Stimulated activated CD4-positive, alpha-beta T cell treated with anti-CD3 and anti-CD28 coated beads, Interleukin-1b, Interleukin-23, amount 100 ng/mL, for 4 hours (primary cell): ENCODE data around the gene BRD1.
"Not testable (repeated sequence)": the region's sequence is repeated elsewhere in the genome, so short reads cannot be mapped to it uniquely, and the experiment has no call there.

Source experiments
- DNase-seq, 2 donors: peaks; one replicate each; pipeline ENCODE4 v3.0.0-alpha.2; 2020; ENCODE audit warnings: low read depth in 2 of 2

Gene BRD1

DNA sequence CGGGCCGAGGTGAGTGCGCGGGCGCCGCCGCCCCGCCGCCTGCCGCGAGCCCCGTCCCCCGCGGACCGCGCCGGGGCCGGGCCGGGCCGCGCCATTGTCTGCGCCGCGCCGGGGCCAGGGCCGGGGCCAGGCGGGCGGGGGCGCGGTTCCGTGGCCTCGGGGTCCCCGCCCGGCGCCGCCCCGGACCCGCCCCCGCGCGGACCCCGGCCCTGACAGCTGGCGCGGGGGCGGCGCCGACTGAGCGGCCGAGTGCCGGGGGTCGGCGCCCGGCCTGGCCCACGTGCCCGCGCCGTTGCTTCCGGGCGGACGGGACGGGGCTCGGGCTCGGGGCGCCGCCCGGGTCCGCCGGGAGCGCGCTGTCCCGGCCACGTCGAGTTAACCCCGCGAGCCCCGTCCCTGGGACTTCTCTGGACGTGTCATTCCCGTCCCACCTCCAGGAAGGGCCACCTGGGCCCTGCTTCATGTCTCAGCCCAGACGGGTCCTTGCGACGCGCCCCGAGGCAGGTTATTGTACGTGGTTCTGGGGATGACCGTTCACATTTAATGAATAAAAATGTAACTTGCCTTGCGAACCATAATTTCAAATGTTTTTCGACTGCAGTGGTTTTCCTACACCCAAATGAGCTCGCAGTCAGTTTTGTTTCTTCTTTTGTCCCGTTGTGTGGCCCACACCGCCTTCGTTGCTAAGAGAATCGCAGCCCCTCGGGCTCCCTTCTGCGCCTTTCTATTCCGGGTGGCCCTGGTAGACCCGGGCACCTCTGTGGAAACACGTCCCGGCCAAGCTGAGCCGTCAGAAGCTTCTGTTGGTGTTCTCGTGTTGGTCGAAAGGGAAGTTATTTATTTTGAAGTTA is 26.5 kb upstream of the BRD1 start:
- DNase-seq = no peak

DNA sequence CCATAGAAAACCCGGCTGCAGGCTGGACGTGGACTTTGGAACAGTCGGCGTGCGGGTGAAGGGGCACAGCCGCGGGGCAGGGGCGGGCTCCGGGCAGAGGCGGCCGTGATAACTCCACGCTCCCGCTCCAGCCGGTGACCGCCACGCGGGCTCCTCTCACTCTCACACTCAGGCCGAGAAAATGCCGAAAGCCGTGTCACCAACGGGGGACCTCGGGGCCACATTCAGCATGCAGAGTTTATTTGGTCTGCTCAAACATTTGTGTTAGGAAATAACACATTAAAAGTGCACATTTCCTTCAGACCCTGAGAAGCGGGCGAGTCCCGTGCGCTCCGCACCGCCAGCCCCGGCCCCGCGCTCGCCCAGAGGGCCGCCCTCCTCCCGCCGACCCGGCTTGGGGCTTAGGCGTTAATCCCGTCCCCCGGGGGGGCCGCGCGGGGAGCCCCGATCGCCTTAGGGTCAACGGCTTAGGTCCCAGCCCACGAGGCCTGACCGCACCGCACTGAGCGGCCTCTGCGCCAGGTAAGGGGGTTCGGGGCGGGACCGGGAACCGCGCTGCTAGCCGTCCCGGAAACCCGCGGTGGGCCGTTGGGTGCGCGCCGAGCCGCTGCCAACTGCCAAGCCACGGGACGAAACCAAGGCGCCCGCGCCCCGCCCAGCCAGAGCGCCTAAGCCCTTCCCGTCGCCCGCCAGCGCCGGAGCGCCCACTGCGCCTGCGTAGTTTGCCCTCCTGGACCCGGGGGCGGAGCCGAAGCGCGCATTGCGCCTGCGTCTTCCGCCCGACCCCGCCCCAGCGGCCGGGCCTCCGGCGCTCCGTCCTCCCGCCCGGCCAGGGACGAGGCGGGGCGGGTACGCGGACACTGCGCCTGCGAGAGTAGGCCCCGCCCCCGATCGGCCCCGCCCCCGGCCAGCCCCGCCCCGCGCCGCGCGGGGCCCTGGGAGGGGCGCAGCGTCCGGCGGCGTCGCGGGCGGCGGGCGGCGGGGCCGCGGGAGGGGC is 25.5 kb upstream of the BRD1 start, which contains the start of gene ZBED4:
Gene ZBED4, plus strand, starts transcription at position 947 of the 997 bp plus-strand sequence. CDS start 29,819 bp downstream, outside the sequence.
- DNase-seq = peak; percentile 98 to 99

DNA sequence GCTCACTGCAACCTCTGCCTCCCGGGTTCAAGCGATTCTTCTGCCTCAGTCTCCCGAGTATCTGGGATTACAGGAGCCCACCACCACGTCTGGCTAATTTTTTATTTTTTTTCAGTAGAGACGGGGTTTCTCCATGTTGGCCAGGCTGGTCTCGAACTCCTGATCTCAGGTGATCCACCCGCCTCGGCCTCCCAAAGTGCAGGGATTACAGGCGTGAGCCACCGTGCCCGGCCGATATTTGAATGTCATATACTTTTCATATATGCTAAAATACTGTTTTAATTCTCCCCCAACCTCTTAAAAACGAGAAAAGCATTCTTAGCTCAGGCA is 24.9 kb upstream of the BRD1 start:
- DNase-seq = not testable (repeated sequence)

DNA sequence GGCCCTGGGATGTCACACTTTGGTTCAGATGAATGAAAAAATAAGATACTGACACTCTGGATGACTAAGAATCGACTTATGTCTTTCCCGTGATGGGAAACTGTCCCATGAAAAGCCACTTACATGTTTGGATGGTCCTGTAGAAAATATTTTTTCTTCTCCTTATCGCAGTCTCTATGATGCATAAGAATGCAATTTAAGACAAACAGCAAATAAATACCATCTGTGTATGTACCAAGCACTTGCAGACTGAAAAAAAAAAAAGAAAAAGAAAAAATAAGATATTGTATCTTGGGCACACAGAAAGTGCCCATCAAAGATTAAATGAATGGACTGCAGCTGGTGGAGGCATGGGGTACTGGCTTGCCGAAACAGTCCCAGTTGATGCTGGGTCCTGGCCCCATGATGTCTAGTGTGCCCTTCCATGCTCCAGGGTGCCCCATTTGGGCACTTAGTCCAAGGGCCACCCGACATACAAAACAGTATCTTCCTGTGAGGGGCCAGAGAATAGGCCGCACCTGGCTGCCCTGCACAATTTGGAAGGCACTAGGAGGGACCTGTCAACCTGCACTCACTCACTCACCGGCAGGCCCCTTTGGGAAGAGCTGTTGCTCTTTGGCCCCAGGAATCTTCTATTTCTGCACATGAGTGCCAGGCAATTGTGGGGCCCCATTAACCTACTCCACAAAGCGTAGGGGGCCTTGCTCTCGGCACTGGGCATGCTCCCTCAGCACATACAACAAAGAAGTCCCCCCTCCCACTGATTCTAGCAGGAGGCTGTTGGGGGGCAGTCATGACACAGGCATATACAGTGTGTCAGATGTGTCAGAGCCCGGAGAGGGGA is 23.5 kb upstream of the BRD1 start:
- DNase-seq = no peak

DNA sequence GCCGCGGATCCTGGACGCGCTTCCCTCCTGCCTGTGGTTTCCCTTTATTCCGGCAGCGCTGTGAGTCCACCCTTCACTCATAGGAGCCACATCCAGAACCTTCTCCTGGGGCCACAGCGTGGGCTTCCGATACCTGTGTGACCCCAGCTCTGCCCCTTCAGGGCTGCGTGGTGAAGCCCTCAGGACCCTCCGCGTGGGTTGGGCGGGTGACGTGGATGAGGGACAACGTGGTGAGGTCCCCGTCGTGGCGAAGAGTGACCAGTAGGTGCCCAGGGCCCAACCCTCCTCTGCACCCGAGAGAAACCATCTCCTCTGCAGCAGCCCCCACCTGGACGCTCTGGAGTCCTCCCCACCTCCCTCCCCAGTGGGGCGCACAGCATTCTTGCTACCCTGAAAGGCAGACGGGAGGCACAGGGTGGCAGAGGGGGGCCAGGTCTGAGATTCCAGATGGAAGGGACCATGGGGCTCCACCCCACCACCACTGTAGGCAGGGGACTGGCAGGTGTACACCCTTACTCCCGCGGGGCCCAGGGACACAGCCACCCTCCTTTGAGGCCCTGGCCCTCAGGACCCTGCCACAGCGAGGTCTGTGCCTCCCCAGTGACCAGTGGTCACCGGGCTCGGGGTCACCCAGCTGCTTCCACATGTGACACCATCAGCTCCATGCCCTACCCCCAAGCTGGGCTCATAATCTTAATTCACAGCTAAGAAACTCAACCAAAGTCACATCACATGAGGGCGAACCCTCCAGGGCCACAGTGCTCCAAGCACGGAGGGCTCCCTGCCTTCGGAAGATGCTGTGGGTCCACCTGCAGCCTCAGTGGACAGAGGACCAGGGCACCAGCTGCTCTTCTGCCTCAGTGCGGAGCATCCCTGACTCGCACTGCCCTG is 22.6 kb upstream of the BRD1 start:
- no peak for DNase-seq

DNA sequence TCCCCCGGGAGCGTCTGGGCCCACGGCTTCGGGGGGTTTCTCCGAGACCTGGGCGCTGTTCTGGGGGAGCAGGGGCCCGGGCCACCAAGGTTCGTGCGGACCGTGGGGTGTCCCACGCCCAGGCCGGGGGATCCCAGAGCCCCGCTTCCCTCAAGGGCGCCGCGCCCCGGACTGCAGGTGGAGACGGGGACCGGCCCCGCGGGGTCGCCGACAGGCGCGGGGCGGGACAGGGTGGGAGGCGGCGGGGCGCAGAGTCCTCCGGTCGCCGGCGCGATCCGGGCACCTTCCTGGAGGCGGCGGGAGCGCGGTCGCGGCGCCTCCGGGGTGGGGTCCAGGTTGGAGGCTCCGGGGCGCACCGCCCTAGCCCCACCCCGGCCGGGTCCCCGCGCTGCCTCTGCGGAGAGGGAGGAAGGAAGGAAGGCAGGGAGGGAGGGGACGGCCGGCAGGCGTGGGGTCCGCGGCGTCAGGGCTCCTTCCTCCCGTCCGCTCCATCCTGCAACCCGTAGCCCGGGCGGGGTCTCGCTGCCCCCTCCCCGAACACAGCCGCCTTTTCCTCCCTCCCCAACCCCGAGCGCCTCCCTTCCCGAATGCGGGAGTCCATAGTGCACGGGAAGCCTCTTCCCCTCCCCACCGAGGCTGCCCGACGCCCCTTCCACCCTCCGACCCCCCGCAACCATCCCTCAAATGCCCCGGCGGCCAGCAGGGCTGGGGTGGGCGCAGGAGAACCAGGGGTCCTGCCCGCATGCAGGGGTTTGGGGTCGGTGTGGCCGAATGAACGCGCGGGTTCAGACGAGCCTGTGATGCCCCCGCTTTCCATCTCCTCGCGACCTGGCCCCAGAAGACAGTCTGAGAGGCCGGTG is 21.7 kb upstream of the BRD1 start:
- no peak for DNase-seq

DNA sequence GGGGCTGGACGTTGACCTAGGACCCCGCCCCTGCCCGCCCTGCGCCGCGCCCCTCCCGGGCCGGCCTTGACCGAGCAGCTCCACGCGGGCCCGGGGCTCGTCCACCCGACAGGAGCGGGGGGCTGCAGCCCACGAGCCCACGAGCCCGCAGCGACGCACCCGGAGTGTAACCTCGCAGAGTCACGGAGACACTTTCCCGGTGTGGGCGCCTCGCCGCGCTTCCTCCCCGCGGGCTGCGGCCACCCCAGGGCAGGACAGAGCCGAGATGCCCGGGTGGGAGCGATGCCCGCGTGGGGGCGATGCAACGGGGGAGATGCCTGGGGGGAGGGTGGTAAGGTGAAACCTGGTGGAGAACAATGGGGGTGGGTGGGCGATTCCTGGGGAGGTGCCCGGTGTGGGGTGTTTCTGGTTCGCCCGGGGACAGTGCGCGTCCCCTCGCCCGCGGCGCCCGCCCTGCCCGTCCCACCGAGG is 21.1 kb upstream of the BRD1 start:
- no peak for DNase-seq

DNA sequence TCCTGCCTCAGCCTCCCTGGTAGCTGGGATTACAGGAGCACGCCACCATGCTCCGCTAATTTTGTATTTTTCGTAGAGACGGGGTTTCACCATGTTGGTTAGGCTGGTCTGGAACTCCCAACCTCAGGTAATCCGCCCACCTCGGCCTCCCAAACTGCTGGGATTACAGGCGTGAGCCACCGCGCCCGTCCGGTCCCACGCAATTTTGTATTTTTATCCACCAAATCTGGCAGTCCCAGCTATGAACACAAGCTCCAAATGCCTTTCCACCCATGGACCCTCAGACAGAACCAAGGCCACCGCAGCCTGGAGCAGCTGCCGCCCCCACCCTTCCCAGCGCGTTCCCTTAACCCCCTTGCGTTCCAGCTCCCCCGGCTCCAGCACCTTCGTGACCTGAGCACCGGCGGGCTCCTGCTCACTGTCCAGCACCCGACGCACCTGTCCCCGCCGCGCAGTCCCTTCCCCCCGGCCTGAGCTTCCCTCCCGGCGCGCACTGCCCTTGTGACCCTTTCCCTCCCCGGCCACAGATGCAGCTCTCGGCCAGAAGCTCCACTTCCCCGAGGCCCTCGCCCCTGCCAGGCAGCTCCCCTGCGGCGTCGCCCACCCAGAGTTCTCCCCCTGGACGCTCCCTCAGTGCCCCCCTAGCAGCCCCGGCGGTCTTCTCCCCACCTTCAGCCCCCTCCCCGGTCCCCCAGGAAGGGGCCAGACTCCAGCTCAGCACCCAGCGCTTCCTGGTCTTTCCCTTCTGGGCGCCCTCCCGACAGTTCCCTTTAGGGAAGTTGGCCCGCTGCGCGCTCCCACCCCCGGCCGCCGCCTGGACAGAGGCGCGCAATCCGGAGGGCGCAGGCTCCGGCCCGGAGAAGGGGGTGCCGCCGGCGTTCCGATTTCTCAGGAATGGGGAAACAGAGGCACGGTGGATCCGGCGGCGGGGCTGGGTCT is 20.3 kb upstream of the BRD1 start:
- no peak for DNase-seq

DNA sequence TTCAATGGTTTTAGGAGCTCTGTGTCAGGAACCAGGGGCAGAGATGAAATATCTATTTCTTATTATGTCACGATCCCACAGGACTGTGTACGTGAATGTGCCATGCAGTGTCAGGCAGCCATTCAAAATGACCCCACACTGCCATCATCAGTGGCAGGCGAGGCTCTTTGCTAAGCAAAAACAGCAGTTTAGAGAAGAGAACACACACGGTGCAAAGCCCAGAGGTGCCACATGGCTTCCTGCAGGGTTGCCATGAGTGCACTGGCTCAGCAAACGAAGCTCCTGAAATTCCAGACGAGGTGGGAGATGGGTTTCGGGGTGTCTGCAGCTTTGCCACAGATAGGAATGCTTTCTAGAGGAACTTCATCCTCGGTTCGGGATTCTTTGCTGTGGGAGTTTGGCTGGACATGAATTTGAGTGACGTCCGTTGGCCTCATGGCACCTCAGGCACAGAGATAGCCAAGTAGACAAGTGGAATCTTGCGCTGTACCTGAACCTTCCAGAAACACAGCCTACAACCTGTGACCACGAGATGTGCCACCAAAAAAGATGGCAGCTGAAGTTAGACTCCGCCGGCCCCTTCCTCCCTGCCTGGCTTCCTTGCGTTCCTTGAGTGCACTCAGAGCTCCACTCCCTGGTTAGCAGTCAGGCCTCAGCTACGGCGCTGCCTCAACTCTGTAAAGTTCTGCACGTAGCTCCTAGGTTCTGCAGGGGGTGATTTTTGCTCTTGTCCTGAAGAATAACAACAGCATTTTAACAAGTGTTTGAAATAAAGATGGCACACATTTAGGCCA is 18.2 kb upstream of the BRD1 start:
- no peak for DNase-seq

DNA sequence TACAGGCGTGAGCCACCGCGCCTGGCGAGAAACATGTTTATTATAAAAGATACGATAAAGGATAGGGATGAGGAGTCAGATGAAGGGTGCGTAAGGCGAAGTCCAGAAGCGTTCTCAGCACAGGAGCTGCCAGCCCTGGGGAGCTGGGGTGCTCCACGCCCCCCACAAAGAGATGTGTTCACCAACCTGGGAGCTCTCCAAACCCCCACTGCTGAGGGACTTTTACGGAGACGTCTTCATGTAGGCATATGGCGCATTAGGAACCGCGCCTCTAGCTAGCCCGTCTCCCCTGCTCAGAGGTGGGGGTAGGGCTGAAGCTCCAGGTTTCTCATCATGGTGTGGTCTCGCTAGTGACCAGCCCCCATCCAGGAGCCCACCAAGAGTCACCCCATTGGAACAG is 17.6 kb upstream of the BRD1 start:
- DNase-seq = no peak

DNA sequence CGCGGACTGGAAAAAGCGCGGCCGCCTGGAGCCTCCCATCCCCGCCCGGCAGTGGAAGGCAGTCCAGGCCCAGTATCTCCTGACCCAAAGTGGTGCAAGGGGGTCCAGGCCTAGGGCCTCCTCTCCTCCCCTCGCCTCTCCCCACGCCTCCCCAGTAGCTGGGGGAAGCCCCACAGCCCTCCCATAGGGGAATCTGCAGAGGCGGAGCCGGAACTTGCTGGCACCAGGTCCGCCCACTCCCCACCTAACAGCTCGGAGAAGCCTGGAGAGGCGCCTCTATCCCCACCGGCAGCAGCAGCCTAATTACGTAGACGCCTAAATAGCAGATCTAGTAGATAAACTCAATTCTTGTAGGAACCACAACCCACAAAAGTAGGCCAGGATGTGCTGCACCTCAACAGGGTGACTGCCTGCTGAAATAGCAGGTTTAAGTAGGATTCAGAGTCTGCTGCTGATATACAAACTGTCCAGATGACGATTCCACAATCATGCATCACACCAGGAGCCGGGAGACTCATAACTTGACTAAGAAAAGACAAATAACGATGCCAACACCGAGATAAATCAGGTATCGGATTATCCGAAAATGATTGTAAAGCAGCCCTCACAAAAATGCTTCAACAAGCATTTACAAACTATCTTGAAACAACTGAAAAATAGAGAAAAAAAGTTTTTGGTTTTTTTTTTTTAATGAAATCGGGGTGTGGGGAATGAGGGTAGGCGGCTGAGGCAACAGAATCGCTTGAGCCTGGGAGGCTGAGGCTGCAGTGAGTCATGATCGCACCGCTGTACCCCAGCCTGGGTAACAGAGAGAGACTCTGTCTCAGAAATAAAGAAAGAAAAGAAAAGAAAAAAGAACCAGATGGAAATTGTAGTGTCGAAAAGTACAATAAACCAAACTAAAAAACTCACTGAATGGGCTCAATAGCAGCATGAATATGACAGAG is 11.4 kb upstream of the BRD1 start:
- peak; percentile 66 to 80 for DNase-seq

DNA sequence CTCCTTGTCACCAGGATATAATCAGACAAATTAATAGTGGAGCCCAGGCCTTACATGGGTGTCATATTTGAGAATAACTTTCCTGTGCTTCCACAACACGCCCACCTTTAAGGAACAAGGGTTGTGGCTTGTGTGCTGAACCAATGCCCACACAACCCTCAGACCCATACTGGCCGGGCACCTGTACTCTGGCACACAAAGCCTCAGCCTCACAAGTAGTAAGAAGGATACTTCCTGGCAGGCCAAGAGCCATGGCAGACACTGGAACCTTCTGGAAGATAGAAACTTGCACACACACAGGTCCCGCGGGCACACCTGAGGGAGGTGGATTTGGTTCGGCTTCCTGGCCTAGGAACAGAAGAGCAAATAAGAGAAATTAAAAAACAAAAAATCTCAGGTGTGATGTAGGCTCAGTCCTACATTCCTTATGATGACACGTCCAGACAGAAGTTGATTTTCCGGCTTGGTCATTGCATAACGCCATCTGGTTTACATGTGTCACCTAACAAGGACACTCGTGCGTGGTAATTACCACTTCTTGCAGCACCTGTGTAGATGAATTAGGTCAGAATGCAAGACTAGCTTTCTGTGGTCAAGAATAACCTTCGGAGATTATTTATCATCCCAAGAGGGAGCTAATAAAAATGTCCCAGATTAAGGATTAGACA is 5.8 kb upstream of the BRD1 start:
- no peak for DNase-seq

DNA sequence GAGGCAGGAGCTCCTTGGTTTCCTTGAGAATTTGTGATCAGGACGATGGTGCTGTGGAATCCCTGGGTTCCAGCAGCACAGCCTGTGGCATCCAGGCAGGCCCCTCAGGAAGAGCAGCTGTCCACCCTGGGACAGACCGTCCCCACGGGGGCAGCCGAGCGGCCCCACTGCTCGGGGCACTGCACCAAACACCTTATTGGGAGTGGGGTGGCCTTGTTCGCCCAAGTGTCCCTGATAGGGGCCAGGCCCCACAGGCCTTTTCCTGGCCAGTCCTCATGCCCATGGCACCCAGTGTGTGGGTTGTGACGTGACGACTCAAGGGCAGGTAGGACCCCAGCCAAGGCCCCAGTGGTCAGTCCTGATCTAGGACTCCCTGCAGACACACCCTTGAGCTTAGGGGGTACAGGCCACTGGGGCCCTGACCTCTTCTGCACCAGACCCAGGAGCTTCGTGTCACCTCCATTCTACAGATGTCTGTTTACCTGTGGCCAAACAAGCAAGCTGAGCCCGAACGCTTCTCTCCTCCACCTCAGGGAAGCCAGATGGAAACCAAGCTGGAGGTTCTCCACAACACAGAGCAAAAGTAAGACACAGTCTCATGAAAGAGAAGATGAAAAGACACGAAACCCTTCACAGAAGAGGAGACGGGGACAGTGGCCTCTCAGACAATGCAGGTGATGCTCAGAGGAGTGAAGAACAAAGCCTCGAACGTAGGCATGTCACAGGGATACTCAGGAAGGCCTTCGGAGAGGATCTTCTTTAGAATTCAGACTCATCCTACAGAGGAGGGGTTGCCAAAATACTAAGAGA is 1.6 kb upstream of the BRD1 start:
- no peak for DNase-seq

DNA sequence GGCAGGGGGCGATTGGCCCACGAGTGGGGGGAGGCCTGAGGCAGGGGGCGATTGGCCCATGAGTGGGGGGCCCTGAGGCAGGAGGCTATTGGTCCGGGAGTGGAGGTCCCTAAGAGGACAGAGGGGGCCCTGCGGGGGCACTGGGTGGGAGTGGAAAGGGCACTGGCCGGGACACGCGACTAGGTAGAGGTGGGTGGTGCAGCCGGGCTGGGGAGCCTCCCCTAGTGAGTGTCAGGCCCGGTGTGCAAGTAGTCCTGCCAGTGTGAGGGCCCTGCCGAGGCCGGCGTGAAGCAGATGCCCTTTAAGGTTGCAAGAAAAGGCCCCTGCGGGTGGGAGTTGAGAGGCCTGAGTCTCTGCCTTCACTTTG is 909 bp upstream of the BRD1 start:
- no peak for DNase-seq

DNA sequence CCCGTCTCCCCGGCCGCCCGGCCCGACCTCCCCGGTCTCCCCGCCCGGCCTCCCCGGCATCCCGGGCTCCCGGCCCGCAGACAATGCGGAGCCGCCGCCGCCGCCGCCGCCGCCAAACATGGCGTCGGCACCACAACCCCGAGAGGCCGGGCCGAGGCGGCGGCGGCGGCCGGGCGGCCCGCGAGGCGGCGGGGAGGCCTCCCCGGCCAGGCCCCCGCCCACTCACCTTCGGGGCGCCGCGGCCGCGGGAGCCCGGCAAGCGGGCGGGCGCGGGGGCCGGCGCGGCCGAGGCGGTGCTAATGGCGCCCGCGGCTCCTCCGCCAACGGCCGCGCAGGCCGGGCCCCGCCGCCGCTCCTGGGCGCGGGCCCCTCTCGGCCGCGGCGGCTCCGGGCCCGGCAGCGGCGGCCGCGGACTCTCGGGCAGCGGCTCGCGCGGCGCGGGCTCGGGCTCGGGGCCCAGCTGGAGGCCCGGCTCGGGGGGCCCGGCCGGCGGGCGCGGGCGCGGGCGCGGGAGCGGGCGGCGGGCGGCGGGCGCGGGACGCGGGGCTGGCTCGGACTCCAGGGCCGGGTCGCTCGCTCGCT is 311 bp downstream of the BRD1 start:
- DNase-seq = peak in 1 of 2 donors; percentile 31
